Endodermal cell (in vitro differentiated cells): ENCODE results near the gene MAPK9. TPM values are rescaled to one million over a fixed set of nuclear protein-coding genes. Genes with fewer than 3 reads are reported as not detected.

Experiments
- DNase-seq: peaks from one replicate; pipeline ENCODE4 v3.0.0-alpha.2; 2017
- H3K27ac ChIP-seq: 2 replicates; pipeline ENCODE4 v1.5.1; 2013; ENCODE audit warnings: mild to moderate bottlenecking, low read depth, low read length, moderate library complexity
- H3K27me3 ChIP-seq: 2 replicates; pipeline ENCODE4 v1.6.1; 2013; ENCODE audit warnings: mild to moderate bottlenecking, low read length, moderate library complexity; ENCODE audit not compliant: insufficient read depth, control insufficient read depth, poor library complexity, severe bottlenecking
- H3K36me3 ChIP-seq: 2 replicates; pipeline ENCODE4 v1.7.0; 2013; ENCODE audit warnings: mild to moderate bottlenecking, low read length, moderate library complexity; ENCODE audit not compliant: control insufficient read depth, insufficient read depth
- H3K4me1 ChIP-seq: one replicate; pipeline ENCODE4 v1.7.0; 2013; ENCODE audit warnings: low read length; ENCODE audit not compliant: control insufficient read depth, insufficient read depth
- H3K4me3 ChIP-seq: 2 replicates; pipeline ENCODE4 v1.5.1; 2013; ENCODE audit warnings: mild to moderate bottlenecking, low read length, moderate library complexity
- H3K9ac ChIP-seq: 2 replicates; pipeline ENCODE4 v1.6.1; 2013; ENCODE audit warnings: mild to moderate bottlenecking, low read length, moderate library complexity; ENCODE audit not compliant: poor library complexity, severe bottlenecking; ENCODE audit errors: extremely low read depth
- H3K9me3 ChIP-seq: 2 replicates; pipeline ENCODE4 v1.6.1; 2013; ENCODE audit warnings: mild to moderate bottlenecking, low read length, moderate library complexity; ENCODE audit not compliant: control insufficient read depth
- H3K27ac Mint-ChIP-seq: 2 replicates; pipeline ENCODE4 v1.8.0; 2020; ENCODE audit warnings: mixed read lengths
- H3K27me3 Mint-ChIP-seq: 2 replicates; pipeline ENCODE4 v1.8.0; 2021; ENCODE audit warnings: mild to moderate bottlenecking, mixed read lengths; ENCODE audit not compliant: insufficient read depth
- H3K36me3 Mint-ChIP-seq: 2 replicates; pipeline ENCODE4 v1.8.0; 2020; ENCODE audit warnings: low read depth, mixed read lengths
- H3K4me1 Mint-ChIP-seq: 2 replicates; pipeline ENCODE4 v1.8.0; 2020; ENCODE audit warnings: mixed read lengths
- H3K4me3 Mint-ChIP-seq: 2 replicates; pipeline ENCODE4 v1.8.0; 2020; ENCODE audit warnings: mild to moderate bottlenecking, moderate library complexity, mixed read lengths
- H3K9me3 Mint-ChIP-seq: 2 replicates; pipeline ENCODE4 v1.8.0; 2020; ENCODE audit warnings: mild to moderate bottlenecking, mixed read lengths
- CTCF ChIP-seq: fragments of 200-600 bp; sonication (generic); conservative IDR thresholded peaks from 2 replicates; pipeline ENCODE4 v1.5.0; 2021; ENCODE audit warnings: antibody characterized with exemption, mild to moderate bottlenecking
- WGBS, 2 experiments: methylation state at CpG; one replicate each; pipeline versions ENCODE4 v1.1.5 to v1.1.7; 2013; ENCODE audit warnings: missing lambda C conversion rate in 2 of 2, mixed read lengths in 1 of 2; ENCODE audit not compliant: insufficient coverage in 1 of 2, insufficient read length in 1 of 2; 5-methylcytosine and 5-hydroxymethylcytosine counted together
- total RNA-seq, 2 donors: library from RNA; stranded (reverse); fragmentation: NEBNext Ultra II Directional in 1 of 2; extraction: Animal tissue kit (Norgen Biotek cat#: 25700) in 1 of 2; gene quantifications; 2 replicates in 1 of 2; 3 replicates in 1 of 2; pipeline ENCODE4 v1.2.1, GENCODE V29; 2021

MAPK9 gene
- total RNA-seq, 2 donors from 2014 or later = 45.6 to 51.8 TPM

- Histone ChIP-seq H3K27ac (no peak overlapping the region), H3K4me3 (no peak overlapping the region), H3K36me3 (peaks cover 61% of the 10 kb centered on the region), H3K4me1 (peaks cover 16% of the 10 kb centered on the region), H3K27me3 (no peaks in the 10 kb centered on the region), H3K9me3 (no peaks in the 10 kb centered on the region), H3K9ac (no peak overlapping the region)
- WGBS, 2 experiments = 93 to 98% methylated on average over 6 of the region's 6 CpGs
- no peak for TF ChIP-seq CTCF
- peaks cover 56% of the 10 kb centered on the region for H3K36me3 Mint-ChIP-seq
- no peak overlapping the region for H3K4me3 Mint-ChIP-seq
- H3K27me3 Mint-ChIP-seq = no peaks in the 10 kb centered on the region
- peak; percentile 45 for DNase-seq
- H3K27ac Mint-ChIP-seq = no peak overlapping the region
- peaks cover 17% of the 10 kb centered on the region for H3K4me1 Mint-ChIP-seq
- peaks cover 25% of the 10 kb centered on the region for H3K9me3 Mint-ChIP-seq
Observed at GRCh38 chr5:180334176-180334575, 42.3 kb upstream of the MAPK9 start.

GRCh38 chr5:180333661-180334060 lies 41.8 kb upstream of the MAPK9 start:
- H3K9me3 Mint-ChIP-seq = peaks cover 25% of the 10 kb centered on the region
- no peaks in the 10 kb centered on the region for H3K9me3 ChIP-seq
- DNase-seq = no peak
- no peak overlapping the region for H3K4me3 ChIP-seq
- peaks cover 17% of the 10 kb centered on the region for H3K4me1 Mint-ChIP-seq
- H3K4me1 ChIP-seq = peaks cover 16% of the 10 kb centered on the region
- no peaks in the 10 kb centered on the region for H3K27me3 ChIP-seq
- TF ChIP-seq CTCF = no peak
- H3K4me3 Mint-ChIP-seq = no peak overlapping the region
- H3K27ac Mint-ChIP-seq = no peak overlapping the region
- H3K27me3 Mint-ChIP-seq = no peaks in the 10 kb centered on the region
- peaks cover 65% of the 10 kb centered on the region for H3K36me3 ChIP-seq
- H3K27ac ChIP-seq = no peak overlapping the region
- WGBS, 2 experiments = 98 to 100% methylated on average over 3 to 4 of the region's 4 CpGs
- H3K9ac ChIP-seq = no peak overlapping the region
- peaks cover 60% of the 10 kb centered on the region for H3K36me3 Mint-ChIP-seq

GRCh38 chr5:180332861-180333260 lies 41.0 kb upstream of the MAPK9 start:
- Mint-ChIP-seq H3K27ac (no peak overlapping the region), H3K27me3 (no peaks in the 10 kb centered on the region), H3K4me1 (peaks cover 17% of the 10 kb centered on the region), H3K9me3 (peaks cover 25% of the 10 kb centered on the region), H3K4me3 (no peak overlapping the region), H3K36me3 (peaks cover 63% of the 10 kb centered on the region)
- TF ChIP-seq CTCF = no peak
- Histone ChIP-seq H3K27ac (no peak overlapping the region), H3K9ac (no peak overlapping the region), H3K4me3 (no peak overlapping the region), H3K4me1 (peaks cover 16% of the 10 kb centered on the region), H3K27me3 (no peaks in the 10 kb centered on the region), H3K36me3 (peaks cover 66% of the 10 kb centered on the region), H3K9me3 (no peaks in the 10 kb centered on the region)
- WGBS, 2 experiments = 100% methylated on average over 3 of the region's 3 CpGs; no CpG with 5 or more reads in 1 of the 2 experiments
- DNase-seq = no peak
